ENCODE measurements around the gene TRIM60. TPM values are rescaled to one million over a fixed set of nuclear protein-coding genes. Genes with fewer than 3 reads are reported as not detected.
"Not testable (repeated sequence)": the region's sequence is repeated elsewhere in the genome, so short reads cannot be mapped to it uniquely, and the experiment has no call there.

TRIM60 gene
- total RNA-seq (ENCODE audit: insufficient read depth, low replicate concordance), result 2.2 TPM

DNA sequence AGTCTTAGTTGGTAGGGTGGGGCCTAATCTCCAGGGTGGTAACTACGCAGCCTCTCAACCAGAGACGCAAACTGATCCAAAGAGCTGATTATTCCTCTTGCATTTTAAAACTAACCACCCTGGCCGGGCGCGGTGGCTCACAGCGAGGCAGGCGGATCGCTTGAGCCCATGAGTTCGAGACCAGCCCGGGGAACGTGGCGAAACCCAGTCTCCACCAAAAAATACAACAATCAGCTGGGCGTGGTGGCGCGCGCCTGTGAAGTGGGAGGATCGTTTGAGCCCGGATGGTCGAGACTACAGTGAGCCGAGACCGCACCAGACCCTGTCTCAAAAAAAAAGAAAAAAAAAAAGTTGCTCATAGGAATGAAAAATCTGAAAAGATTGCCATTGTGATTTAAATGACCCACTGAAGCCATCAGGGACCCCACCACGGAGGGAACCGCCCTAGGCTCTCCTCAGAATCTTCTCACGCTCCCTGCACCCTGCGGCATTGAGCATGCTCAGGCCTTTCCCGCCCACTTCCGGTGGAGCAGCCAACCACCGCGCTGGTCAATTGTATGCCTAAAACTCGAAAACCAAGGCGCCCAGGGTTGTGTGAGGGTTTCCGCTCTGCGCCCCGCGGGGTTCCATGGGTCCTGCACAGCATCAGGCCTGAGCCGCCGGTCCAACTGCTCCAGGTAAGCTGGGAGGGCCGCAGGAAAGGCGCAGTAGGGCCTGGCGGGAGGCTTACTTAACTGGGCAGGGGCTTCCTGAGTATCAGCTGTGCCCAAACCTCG is at the start of gene TRIM60:
Gene TRIM60, plus strand, starts transcription at position 564 of the 776 bp plus-strand sequence. CDS start 8,074 bp downstream, outside the sequence.
- no peak for DNase-seq (ENCODE audit: low spot score)

DNA sequence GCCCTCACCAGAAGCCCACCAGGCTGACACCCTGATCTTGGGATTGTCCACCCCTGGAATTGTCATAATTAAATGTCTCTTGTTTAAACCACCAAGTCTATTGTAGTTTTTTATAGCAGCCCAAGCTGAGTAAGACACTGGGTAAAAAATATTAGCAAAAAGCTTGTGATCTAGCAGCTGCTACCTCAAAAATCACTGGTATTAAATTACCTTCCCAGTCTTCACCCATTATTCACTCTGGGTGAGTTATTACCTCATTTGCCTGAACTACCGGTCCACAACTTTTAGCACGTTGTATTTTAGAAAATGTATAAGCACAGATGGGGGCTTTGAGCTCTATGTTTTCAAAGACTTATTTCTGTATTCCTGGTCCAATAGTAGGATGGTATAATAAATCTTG is 42.3 kb upstream of the TRIM60 start:
- no peak for DNase-seq (ENCODE audit: low spot score)

- not testable (repeated sequence) for DNase-seq (ENCODE audit: low spot score)
These were observed 41.0 kb upstream of the TRIM60 start for GRCh38 chr4:164990786-164991185.

DNA sequence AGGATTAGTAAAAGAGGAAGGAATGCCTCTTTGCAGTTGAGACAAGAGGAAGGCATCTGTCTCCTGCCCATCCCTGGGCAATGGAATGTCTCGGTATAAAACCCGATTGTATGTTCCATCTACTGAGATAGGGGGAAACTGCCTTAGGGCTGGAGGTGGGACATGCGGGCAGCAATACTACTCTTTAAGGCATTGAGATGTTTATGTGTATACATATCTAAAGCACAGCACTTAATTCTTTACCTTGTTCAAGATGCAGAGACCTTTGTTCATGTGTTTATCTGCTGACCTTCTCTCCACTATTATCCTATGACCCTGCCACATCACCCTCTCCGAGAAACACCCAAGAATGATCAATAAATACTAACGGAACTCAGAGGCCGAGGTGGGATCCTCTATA is 35.7 kb upstream of the TRIM60 start:
- DNase-seq (ENCODE audit: low spot score), result not testable (repeated sequence)

GRCh38 chr4:164997324-164997723 is 34.5 kb upstream of the TRIM60 start:
- DNase-seq (ENCODE audit: low spot score), result no peak

DNA sequence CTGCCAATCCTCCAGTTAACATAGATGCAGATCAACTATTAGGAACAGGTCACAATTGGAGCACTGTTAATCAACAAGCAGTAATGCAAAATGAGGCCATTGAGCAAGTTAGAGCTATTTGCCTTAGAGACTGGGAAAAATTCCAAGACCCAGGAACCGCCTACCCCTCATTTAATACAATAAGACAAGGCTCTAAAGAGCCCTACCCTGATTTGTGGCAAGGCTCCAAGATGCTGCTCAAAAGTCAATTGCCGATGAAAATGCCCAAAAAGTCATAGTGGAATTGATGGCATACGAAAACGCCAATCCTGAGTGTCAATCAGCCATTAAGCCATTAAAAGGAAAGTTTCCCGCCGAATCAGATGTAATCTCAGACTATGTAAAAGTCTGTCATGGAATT is 33.9 kb upstream of the TRIM60 start:
- DNase-seq (ENCODE audit: low spot score), result no peak

DNA sequence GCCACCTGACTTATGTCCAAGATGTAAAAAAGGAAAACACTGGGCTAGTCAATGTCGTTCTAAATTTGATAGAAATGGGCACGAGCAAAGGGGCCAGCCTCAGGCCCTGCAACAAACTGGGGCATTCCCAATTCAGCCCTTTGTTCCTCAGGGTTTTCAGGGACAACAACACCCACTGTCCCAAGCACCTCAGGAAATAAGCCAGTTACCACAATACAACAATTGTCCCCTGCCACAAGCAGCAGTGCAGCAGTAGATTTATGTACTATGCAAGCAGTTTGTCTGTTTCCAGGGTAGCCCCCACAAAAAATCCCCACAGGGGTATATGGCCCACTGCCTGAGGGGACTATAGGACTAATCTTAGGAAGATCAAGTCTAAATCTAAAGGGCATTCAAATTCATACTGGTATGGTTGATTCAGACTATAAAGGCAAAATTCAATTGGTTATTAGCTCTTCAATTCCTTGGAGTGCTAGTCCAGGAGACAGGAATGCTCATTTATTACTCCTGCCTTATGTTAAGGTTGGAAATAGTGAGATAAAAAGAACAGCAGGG is 33.2 kb upstream of the TRIM60 start:
- not testable (repeated sequence) for DNase-seq (ENCODE audit: low spot score)

DNA sequence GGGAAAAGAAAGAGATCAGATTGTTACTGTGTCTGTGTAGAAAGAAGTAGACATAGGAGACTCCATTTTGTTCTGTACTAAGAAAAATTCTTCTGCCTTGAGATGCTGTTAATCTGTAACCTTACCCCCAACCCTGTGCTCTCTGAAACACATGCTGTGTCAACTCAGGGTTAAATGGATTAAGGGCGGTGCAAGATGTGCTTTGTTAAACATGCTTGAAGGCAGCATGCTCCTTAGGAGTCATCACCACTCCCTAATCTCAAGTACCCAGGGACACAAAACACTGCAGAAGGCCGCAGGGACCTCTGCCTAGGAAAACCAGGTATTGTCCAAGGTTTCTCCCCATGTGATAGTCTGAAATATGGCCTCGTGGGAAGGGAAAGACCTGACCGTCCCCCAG is 29.8 kb upstream of the TRIM60 start:
- not testable (repeated sequence) for DNase-seq (ENCODE audit: low spot score)

DNA sequence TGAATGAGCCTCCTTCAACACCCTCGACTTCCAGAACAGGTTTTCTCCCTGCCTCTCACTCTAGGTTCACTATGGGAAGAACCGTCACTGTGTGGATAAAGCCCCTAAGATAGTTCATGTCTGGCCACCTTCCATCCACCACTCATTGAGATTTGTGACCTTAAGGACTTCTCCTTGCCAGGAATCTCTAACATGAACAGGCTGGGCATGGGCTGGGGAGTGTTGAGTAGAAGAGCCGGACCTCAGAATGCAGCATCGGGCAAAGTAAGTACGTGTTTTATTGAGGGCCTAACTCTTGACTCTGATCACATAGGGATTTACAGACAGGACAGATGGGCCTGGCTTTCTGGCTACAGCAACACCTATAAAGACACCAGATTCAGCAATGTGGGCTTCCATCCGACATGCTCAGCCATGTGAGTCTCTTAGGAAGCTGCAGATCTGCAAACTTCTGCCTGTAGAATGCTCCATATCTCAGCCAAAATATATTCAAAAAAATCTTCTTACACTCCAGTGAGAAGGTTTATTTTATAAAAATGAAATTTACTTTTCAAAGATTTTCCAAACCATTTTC is 26.4 kb upstream of the TRIM60 start:
- no peak for DNase-seq (ENCODE audit: low spot score)

DNA sequence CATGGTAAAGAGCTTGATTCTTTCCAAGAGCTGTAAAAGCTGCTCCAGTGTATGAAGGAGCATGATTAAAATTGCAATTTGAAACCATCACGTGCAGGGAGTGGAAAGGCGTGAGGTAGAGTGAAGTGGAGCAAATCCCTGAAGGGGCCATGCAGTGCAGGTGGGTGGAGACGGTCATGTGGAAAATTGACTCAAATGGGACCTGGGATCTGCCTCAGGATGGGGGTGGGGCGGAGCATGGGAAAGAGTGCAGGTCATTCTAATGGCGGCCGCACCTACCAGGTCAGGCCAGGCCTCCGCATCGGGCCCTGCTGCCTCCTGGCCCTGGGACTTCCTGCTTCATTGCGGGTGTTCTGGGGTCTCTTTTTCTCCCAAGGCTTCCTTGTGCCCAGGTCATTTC is 25.3 kb upstream of the TRIM60 start:
- no peak for DNase-seq (ENCODE audit: low spot score)

- DNase-seq (ENCODE audit: low spot score), result no peak
These were observed 24.9 kb upstream of the TRIM60 start for GRCh38 chr4:165006886-165007285.

DNA sequence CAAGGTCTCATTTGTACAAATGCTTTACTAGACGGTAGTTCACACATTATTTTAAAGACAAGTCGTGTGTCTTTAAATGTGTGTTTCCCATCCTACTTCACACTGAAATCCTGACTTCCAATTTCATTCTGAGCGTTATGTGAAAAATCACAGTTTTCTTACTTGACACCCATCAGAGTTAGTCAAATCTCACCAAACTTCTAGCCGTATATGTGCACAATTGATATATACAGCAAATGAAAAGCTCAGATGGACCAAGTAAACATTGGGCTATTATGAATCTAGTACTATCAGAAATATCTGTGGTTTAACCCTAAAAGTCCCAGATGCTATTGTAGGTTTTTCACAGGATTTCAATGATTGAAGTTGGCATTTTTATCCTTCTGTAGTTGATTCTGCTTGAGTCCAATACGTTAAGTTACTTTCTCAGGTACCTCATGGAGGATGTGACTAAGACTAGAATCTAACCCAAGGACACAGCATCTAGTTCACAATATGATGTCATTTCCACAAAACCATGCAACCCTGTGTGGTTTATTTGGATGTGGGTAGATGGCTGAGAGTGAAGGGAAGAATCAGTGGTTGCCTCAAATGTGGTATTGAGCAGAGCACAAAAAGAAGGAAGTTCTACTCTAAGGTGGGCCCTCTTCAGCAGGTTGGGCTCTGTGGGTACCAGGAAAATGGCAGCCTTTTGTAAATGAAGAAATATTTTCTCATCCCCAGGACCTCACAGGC is 22.1 kb upstream of the TRIM60 start:
- no peak for DNase-seq (ENCODE audit: low spot score)

- no peak for DNase-seq (ENCODE audit: low spot score)
These were observed 21.3 kb upstream of the TRIM60 start for GRCh38 chr4:165010487-165010886.

DNA sequence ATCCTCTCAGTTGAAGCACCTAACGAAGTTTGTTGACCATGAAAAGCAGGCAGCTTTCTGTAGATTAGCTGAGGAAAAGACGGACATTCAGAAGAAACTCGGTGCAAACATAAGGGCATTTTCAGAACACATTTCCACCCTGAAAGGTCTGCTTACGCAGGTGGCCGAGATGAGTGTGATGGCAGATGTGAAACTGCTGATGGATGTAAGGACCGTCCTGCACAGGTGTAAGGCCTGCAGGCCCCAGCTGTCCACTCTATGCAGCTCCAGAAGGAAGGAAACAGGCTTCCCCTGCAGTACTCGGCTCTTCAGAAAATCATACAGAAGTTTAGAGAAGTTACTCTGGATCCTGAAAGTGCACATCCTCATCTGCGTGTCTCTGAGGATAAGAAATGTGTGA is 20.8 kb upstream of the TRIM60 start:
- DNase-seq (ENCODE audit: low spot score), result no peak

DNA sequence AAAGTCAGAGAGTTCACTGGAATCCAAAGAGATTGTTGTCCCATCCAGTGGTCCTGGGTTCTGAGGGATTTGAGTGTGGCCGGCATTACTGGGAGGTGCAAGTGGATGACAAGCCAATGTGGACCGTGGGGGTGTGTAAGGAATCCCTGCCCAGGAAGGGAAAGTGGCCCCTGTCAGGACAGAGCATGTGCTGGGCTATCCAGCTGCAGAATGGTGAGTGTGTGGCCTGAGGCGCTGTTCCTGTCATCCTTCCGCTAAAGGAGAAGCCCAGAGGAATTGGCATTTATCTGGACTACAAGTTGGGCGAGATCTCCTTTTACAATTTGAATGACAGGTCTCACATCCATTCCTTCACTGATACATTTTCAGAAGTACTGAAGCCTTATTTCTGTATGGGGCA is 20.4 kb upstream of the TRIM60 start:
- DNase-seq (ENCODE audit: low spot score), result no peak

- no peak for DNase-seq (ENCODE audit: low spot score)
These were observed 18.1 kb upstream of the TRIM60 start for GRCh38 chr4:165013691-165014090.

DNA sequence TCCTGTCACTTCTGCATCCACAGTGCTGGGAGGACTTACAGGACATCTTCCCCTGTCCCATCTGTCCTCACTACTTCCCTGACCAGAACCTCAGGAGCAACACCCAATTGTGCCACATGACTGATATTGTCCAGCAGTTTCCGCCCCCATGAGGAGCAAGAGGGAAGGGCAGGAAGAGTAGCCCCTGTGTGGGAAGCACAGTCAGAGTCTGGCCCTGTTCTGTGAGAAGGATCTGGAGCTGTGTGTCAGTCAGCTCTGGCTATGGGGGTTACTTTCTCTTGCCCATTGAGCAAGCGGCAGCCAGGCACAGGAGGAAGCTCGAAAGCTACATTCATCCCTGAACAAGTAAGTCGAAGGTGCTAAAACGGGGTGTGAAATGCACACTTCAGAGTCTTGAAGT is 14.8 kb upstream of the TRIM60 start:
- DNase-seq (ENCODE audit: low spot score), result no peak

DNA sequence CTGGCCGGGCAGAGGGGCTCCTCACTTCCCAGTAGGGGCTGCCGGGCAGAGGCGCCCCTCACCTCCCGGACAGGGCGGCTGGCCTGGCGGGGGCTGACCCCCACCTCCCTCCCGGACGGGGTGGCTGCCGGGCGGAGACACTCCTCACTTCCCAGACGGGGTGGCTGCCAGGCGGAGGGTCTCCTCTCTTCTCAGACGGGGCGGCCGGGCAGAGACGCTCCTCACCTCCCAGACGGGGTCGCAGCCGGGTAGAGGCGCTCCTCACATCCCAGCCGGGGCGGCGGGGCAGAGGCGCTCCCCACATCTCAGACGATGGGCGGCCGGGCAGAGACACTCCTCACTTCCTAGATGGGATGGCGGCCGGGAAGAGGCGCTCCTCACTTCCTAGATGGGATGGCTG is 11.8 kb upstream of the TRIM60 start:
- DNase-seq (ENCODE audit: low spot score), result not testable (repeated sequence)

DNA sequence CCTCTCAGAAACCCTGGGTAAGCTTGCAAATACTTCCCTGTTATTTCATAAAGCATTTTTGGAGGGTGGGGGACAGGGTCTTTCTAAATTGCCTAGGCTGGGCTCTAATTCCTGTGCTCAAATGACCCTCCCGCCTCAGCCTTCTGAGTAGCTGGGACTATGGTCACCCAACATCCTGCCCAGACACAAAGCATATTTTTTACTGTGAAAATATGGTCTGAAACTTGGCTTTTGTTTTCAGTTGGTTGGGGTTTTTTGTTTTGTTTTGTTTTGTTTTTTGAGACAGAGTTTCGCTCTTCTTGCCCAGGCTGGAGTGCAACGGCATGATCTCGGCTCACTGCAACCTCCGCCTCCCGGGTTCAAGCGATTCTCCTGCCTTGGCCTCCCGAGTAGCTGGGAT is 6.0 kb upstream of the TRIM60 start:
- not testable (repeated sequence) for DNase-seq (ENCODE audit: low spot score)

DNA sequence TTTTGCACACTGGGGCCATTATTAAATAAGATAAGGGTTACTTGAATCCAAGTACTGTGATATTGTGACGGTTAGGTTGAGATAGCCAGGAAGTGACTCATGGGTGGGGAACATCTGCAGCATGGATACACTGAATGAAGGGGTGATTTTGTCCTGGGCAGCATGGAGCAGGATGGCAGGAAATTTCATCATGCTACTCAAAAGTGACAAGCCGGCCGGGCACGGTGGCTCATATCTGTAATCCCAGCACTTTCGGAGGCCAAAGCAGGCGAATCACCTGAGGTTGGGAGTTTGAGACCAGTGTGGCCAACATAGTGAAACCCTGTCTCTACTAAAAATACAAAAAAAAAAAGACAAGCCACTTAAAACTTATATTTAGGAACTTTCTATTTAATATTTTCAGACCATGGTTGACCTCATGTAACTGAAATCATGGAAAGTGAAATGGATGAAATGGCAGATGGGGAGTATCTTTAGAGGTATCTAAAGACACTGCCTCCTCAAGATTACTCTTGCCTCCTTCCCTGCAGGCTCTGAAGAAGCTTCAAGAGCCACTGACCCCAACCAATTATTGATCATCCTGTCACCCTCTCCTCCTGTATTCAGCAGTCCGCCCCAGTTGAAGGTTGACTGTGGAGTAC is 3.9 kb upstream of the TRIM60 start:
- DNase-seq (ENCODE audit: low spot score), result no peak

GRCh38 chr4:165048170-165048569 is 16.4 kb downstream of the TRIM60 start:
- DNase-seq (ENCODE audit: low spot score), result no peak

DNA sequence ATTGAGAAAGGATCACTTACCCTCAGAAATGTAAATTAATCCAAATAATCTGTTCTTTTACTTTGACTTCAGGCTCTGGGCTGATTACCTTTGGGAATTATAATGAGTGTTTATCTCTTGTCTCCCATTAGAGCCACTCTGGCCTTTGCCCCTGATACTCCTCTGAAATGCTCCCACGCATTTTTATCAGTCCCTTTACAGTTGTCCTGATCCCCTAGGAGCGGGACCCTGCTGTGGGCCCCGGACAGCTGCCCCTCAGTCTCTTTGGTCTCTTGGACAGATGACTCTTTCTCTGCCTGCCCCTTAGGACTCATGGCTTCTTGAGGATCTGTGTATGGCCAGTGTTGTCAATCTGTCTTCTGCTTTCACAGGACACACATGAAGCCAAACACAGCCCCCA is 20.8 kb downstream of the TRIM60 start:
- DNase-seq (ENCODE audit: low spot score), result no peak
